ENCODE data around the gene TWIST2.

Gene TWIST2

DNA sequence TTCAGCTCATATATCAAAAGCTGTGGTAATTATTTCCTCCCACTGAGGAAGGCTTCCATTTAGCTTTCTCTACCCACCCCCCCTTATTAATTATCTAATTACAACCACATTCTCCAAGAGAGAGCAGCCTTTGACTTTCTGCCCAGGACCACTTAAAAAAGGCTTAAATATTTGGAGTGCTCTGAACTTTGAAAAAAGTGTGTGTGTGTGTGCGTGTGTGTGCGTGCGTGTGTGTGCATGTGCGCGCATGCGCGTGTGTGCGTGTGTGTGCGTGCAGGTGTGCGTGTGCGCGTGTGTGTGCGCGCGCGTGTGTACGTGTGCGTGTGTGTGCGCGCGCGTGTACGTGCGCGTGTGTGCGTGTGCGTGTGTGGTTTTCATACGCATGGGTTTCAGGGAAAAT is 57.8 kb downstream of the TWIST2 start:
- Histone ChIP-seq H3K36me3 (no peaks in the 10 kb centered on the region), H3K4me1 (no peaks in the 10 kb centered on the region), H3K27me3 (no peaks in the 10 kb centered on the region), H3K4me3 (ENCODE audit: low read depth, low read length) (no peak overlapping the region), H3K9me3 (peaks cover 3% of the 10 kb centered on the region; the same call in 1 of the 2 replicates)
- DNase-seq = no peak
- no peak for TF ChIP-seq CTCF (IDR thresholded peaks at IDR 0.05; ENCODE audit: low read depth, low read length)

DNA sequence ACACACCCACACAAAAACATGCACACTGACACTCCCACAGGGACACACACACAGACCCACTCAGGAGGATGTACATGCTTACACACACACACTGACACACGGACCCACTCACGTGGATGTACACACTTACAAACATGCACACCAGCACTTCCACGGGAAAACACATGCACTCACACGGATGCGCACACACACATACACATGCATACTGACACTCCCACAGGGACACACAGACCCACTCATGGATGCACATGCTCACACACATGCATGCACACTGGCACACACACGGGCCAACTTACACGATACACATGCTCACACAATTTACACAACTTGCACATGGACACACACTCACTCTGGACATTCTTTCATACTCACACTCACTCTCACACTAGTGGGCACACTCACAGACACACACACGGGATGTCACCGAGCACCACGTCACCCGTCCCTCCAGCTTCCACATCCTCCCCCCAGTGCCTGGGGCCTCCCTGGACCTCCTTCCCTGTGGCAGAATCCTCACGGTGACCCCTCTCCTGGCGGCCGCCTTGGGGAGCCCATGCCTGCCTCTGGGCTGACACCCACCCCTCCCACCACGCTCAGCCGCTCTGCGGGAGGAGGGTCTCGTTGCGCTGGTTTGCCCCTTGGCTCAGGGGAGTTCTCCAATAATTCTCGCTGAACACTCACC is 58.5 kb downstream of the TWIST2 start:
- no peaks in the 10 kb centered on the region for H3K36me3 ChIP-seq
- TF ChIP-seq CTCF (IDR thresholded peaks at IDR 0.05; ENCODE audit: low read depth, low read length) = no peak
- no peak overlapping the region for H3K4me3 ChIP-seq (ENCODE audit: low read depth, low read length)
- peaks cover 3% of the 10 kb centered on the region; the same call in 1 of the 2 replicates for H3K9me3 ChIP-seq
- H3K4me1 ChIP-seq = no peaks in the 10 kb centered on the region
- DNase-seq = no peak
- no peaks in the 10 kb centered on the region for H3K27me3 ChIP-seq

DNA sequence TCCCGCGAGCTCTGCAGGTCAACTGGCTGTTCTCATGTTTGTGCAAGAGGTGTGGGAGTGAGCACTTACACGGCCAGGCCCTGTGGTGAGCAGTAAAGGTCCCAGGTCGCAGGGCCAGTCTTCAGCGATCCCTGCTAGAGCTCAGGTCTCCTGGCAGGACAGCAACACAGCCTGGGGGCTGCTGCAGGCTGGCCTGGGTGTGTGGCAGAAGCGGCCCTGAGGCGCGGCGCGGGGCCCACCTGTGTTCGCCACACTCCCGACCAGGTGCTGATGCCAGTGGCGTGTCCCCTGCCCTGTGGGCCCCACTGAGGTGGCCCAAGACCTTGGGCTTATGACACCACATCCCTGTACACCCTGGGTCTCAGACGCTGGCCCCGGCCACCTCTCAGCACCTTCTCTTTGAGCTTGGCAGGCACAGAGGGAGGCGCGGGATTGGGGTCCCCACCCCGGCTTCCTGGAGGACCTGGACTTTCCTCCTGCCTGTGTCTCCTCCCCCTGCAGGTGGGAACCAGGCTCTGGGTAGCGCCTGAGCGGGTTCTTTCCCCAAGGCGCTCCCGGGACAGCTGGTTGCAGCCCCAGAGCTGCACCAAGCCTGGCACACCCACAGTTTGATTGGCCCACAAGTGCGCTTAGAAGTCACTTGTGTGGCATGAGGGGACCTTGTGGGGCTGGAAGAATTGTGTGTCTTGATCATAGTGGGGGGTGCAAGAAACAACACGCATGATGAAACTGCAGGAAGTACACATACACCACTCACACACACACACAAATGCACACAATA is 59.2 kb downstream of the TWIST2 start:
- DNase-seq = no peak
- H3K4me1 ChIP-seq = no peaks in the 10 kb centered on the region
- H3K36me3 ChIP-seq = no peaks in the 10 kb centered on the region
- peaks cover 3% of the 10 kb centered on the region; the same call in 1 of the 2 replicates for H3K9me3 ChIP-seq
- H3K27me3 ChIP-seq = no peaks in the 10 kb centered on the region
- TF ChIP-seq CTCF (IDR thresholded peaks at IDR 0.05; ENCODE audit: low read depth, low read length) = no peak
- no peak overlapping the region for H3K4me3 ChIP-seq (ENCODE audit: low read depth, low read length)

- no peaks in the 10 kb centered on the region for H3K4me1 ChIP-seq
- H3K9me3 ChIP-seq = peaks cover 3% of the 10 kb centered on the region; the same call in 1 of the 2 replicates
- no peak overlapping the region for H3K4me3 ChIP-seq (ENCODE audit: low read depth, low read length)
- TF ChIP-seq CTCF (IDR thresholded peaks at IDR 0.05; ENCODE audit: low read depth, low read length) = no peak
- no peaks in the 10 kb centered on the region for H3K36me3 ChIP-seq
- no peaks in the 10 kb centered on the region for H3K27me3 ChIP-seq
- no peak for DNase-seq
These were observed 59.9 kb downstream of the TWIST2 start for GRCh38 chr2:238907717-238908173.

DNA sequence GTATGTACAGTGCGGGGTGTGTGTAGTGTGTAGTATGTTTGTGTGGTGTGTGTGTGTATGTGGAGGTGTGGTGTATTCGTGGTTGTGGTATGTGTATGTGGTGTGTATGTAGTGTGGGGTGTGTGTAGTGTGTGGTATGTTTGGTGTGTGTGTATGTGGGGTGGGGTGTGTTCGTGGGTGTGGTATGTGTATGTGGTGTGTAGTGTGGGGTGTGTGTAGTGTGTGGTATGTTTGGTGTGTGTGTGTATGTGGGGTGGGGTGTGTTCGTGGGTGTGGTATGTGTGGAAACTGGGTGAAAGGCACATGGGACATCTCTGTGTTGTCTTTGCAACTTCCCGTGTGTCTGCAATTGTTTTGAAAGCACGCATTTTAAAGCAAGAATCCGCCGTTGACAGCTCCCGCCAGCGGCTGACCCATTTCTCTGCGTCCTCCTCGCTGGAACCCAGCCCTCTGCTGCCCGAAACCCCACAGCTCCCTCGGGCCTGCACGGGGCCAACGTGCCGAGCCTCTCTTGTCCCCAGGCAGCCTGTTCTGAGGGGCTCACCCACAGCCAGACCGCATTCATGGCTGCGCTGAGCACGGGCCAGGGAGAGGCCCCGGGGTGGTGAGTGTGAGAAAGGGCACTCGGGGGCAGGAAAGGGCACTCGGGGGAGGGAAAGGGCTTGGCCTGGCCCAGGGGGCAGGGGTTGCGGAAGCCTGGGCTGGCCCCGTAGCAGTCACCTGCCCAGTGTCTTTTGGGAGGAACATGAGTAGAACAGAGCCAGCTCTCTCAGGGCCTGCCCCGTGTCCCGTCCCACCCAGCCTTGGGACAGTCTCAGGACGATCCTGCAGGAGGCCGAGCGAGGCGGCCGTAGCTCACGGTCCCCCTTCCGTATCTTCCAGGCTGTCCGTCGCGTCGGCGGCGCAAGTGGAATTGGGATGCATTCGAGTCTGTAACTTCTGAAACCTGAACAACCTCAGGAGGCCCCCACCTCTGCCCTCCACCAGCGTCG is 61.4 kb downstream of the TWIST2 start:
- DNase-seq = no peak
- no peak for TF ChIP-seq CTCF (IDR thresholded peaks at IDR 0.05; ENCODE audit: low read depth, low read length)
- Histone ChIP-seq H3K4me1 (no peaks in the 10 kb centered on the region), H3K27me3 (no peaks in the 10 kb centered on the region), H3K36me3 (no peaks in the 10 kb centered on the region), H3K4me3 (ENCODE audit: low read depth, low read length) (no peak overlapping the region), H3K9me3 (peaks cover 3% of the 10 kb centered on the region; the same call in 1 of the 2 replicates)

Measured in BE2C (cell line).